ENCODE data around the gene ZNF740.

Gene ZNF740

GRCh38 chr12:53241623-53242412 lies 61.3 kb downstream of the ZNF740 start:
- H3F3A ChIP-seq (ENCODE audit: control insufficient read depth, insufficient read depth), result no peaks in the 10 kb centered on the region
- TF ChIP-seq CTCF (IDR thresholded peaks at IDR 0.05; ENCODE audit: low read depth, low read length, poor library complexity, severe bottlenecking) (no peak), EZH2phosphoT487 (IDR thresholded peaks at IDR 0.05; ENCODE audit: borderline replicate concordance, low read length) (no peak)
- no peak overlapping the region for H3K27ac ChIP-seq (ENCODE audit: low read depth, low read length)
- H3K9me2 ChIP-seq (replicated peaks; ENCODE audit: control insufficient read depth, low read length), result no peaks in the 10 kb centered on the region
- no peak overlapping the region for H3K4me2 ChIP-seq (ENCODE audit: low read length)
- no peaks in the 10 kb centered on the region for H3K9me3 ChIP-seq (ENCODE audit: control insufficient read depth, insufficient read depth, low read length)
- H3K79me2 ChIP-seq (ENCODE audit: control insufficient read depth, low read length), result no peaks in the 10 kb centered on the region
- H3K4me3 ChIP-seq (ENCODE audit: low read length), result no peak overlapping the region
- H4K20me1 ChIP-seq (ENCODE audit: control insufficient read depth, insufficient read depth, low read depth, low read length), result no peaks in the 10 kb centered on the region
- peaks cover 25% of the 10 kb centered on the region for H3K27me3 ChIP-seq (ENCODE audit: control insufficient read depth, low read length)
- H3K4me1 ChIP-seq (ENCODE audit: control insufficient read depth, low read length), result peaks cover 8% of the 10 kb centered on the region
- H3K36me3 ChIP-seq (ENCODE audit: control insufficient read depth, low read length), result no peaks in the 10 kb centered on the region

- no peak overlapping the region for H3K4me3 ChIP-seq (ENCODE audit: low read length)
- TF ChIP-seq CTCF (IDR thresholded peaks at IDR 0.05; ENCODE audit: low read depth, low read length, poor library complexity, severe bottlenecking) (no peak), EZH2phosphoT487 (IDR thresholded peaks at IDR 0.05; ENCODE audit: borderline replicate concordance, low read length) (no peak)
- H3K4me2 ChIP-seq (ENCODE audit: low read length), result no peak overlapping the region
Observed at GRCh38 chr12:53244337-53244736, 63.8 kb downstream of the ZNF740 start.

More at GRCh38 chr12:53244337-53244736, 63.8 kb downstream of the ZNF740 start:
- H3K27ac ChIP-seq (ENCODE audit: low read depth, low read length), result no peak overlapping the region
- H4K20me1 ChIP-seq (ENCODE audit: control insufficient read depth, insufficient read depth, low read depth, low read length), result no peaks in the 10 kb centered on the region
- H3K9me2 ChIP-seq (replicated peaks; ENCODE audit: control insufficient read depth, low read length), result no peaks in the 10 kb centered on the region
- no peaks in the 10 kb centered on the region for H3K9me3 ChIP-seq (ENCODE audit: control insufficient read depth, insufficient read depth, low read length)
- peaks cover 8% of the 10 kb centered on the region for H3K4me1 ChIP-seq (ENCODE audit: control insufficient read depth, low read length)
- no peaks in the 10 kb centered on the region for H3K36me3 ChIP-seq (ENCODE audit: control insufficient read depth, low read length)
- H3F3A ChIP-seq (ENCODE audit: control insufficient read depth, insufficient read depth), result no peaks in the 10 kb centered on the region
- H3K27me3 ChIP-seq (ENCODE audit: control insufficient read depth, low read length), result peaks cover 17% of the 10 kb centered on the region
- no peaks in the 10 kb centered on the region for H3K79me2 ChIP-seq (ENCODE audit: control insufficient read depth, low read length)

Data from DOHH2 (cell line).